Pancreas (tissue), 10 donors: Measurements from ENCODE around the gene GSC2. TPM values are rescaled to one million over a fixed set of nuclear protein-coding genes. Genes with fewer than 3 reads are reported as not detected.

Experiments
- ATAC-seq, 4 donors: fragments of 200-7000 bp; cut with Tn5 transposase; one replicate each; pipeline versions ENCODE4 v1.8.0 to v1.9.1; 2020; ENCODE audit warnings: mild to moderate bottlenecking in 4 of 4, moderate library complexity in 4 of 4
- DNase-seq, 6 donors: peaks; one replicate each; pipeline ENCODE4 v3.0.0-alpha.2; 2020
- FAIRE-seq: peaks from 2 replicates; lab custom pipeline; 2012; peaks lifted over from hg19 to GRCh38; lab: Jason Lieb, UNC
- H3K27ac ChIP-seq, 4 donors: fragments of 200-600 bp; sonication (generic); 1 replicate in 3 of 4; 2 replicates in 1 of 4; pipeline versions ENCODE4 v1.5.0 to v1.8.0; 2020
- H3K27me3 ChIP-seq, 4 donors: fragments of 200-600 bp; one replicate each; pipeline ENCODE4 v1.8.0; 2021
- H3K36me3 ChIP-seq, 3 donors: fragments of 200-600 bp; sonication (generic) in 1 of 3; one replicate each; pipeline versions ENCODE4 v1.5.0 to v1.8.0; 2020 to 2021
- H3K4me1 ChIP-seq, 3 donors: fragments of 200-600 bp; one replicate each; pipeline ENCODE4 v1.8.0; 2021
- H3K4me3 ChIP-seq, 4 donors: fragments of 200-600 bp; sonication (generic) in 2 of 4; one replicate each; pipeline versions ENCODE4 v1.5.0 to v1.8.0; 2020 to 2021
- H3K9me3 ChIP-seq, 4 donors: fragments of 200-600 bp; one replicate each; pipeline ENCODE4 v1.8.0; 2021
- CTCF ChIP-seq, 4 donors: fragments of 200-600 bp; sonication (generic) in 3 of 4; IDR thresholded peaks; one replicate each; pipeline versions ENCODE4 v1.5.0 to v1.8.0; 2021; ENCODE audit warnings: antibody characterized with exemption in 4 of 4
- WGBS, 2 donors: extraction: QIAGEN DNeasy Blood & Tissue Kit; methylation state at CpG; one replicate each; pipeline ENCODE4 v1.1.7; 2013; 5-methylcytosine and 5-hydroxymethylcytosine counted together
- intact Hi-C, 3 donors: fragments of 100-400 bp; cut with DNase I; formaldehyde crosslinking; loops; one replicate each; pipeline versions ENCODE4 v1.11.1 to v1.14.2; 2022
- polyA plus RNA-seq, 2 donors: library from polyadenylated mRNA; stranded (reverse); fragments of 200-250 nt; gene quantifications; one replicate each; pipeline ENCODE4 v1.2.3, GENCODE V29; 2013
- total RNA-seq, 6 donors: library from RNA; stranded (reverse); fragmentation: NEBNext Ultra II Directional in 4 of 6; extraction: Animal tissue kit (Norgen Biotek cat#: 25700) in 4 of 6; gene quantifications; one replicate each; pipeline versions ENCODE4 v1.2.1 to v1.2.4, GENCODE V29; 2021 to 2023
- donor health status: healthy with polysubstance abuse.
- donor health status: DM: no; HTN: no; CAD: no; lungs with moderate emphysema.
- donor health status: DM: no; HTN: no; CAD: no.
- donor health status: control.
- donor health status: control.
- donor health status: Bipolar disorder and iron deficiency.
- donor health status: DM: yes; HTN: yes; CAD: no.
- donor health status: DM: no; HTN: no; CAD: no.
- donor health status: DM: no; HTN: no; CAD: no.
- donor health status: DM: yes; HTN: yes; CAD: no.

The GSC2 gene
- total and polyA plus RNA-seq, 8 donors, result not detected

- DNase-seq (peak in 2 of 6 donors; percentile 19 to 71), FAIRE-seq (no peak), ATAC-seq (no peak)
- H3K27me3 ChIP-seq, result no peaks in the 10 kb centered on the region
- peaks cover 0 to 35% (median 30%) of the 10 kb centered on the region in 3 donors for H3K36me3 ChIP-seq
- H3K4me3 ChIP-seq, result no peak overlapping the region
- TF ChIP-seq CTCF (IDR thresholded peaks at IDR 0.05), result no peak
- H3K9me3 ChIP-seq, result no peaks in the 10 kb centered on the region
- no peaks in the 10 kb centered on the region for H3K4me1 ChIP-seq
- intact Hi-C loops, result loop anchor here in 1 of 3 donors (10.0 kb wide), 2 partner anchors 80 to 90 kb away; no protein-coding TSS in a partner anchor
- WGBS, 2 donors, result 95 to 96% methylated on average over 21 of the region's 21 CpGs
- H3K27ac ChIP-seq, result no peak overlapping the region
Measured at GRCh38 chr22:19134176-19134831, 15.8 kb downstream of the GSC2 start.

- Histone ChIP-seq H3K27ac (no peak overlapping the region), H3K4me3 (no peak overlapping the region), H3K27me3 (no peaks in the 10 kb centered on the region), H3K36me3 (peaks cover 0 to 29% (median 23%) of the 10 kb centered on the region in 3 donors), H3K9me3 (no peaks in the 10 kb centered on the region), H3K4me1 (no peaks in the 10 kb centered on the region)
- intact Hi-C loops, result loop anchor here in 1 of 3 donors (10.0 kb wide), 2 partner anchors 79 to 91 kb away; no protein-coding TSS in a partner anchor
- 93 to 98% methylated on average over 13 of the region's 13 CpGs for WGBS, 2 donors
- ATAC-seq, result no peak
- no peak for FAIRE-seq
- no peak for DNase-seq
- TF ChIP-seq CTCF (IDR thresholded peaks at IDR 0.05), result no peak
Measured at GRCh38 chr22:19133561-19133960, 16.5 kb downstream of the GSC2 start.

GRCh38 chr22:19132693-19133400 lies 17.2 kb downstream of the GSC2 start:
- Histone ChIP-seq H3K27me3 (no peaks in the 10 kb centered on the region), H3K27ac (no peak overlapping the region), H3K4me1 (no peaks in the 10 kb centered on the region), H3K4me3 (no peak overlapping the region), H3K9me3 (no peaks in the 10 kb centered on the region), H3K36me3 (peaks cover 0 to 22% (median 16%) of the 10 kb centered on the region in 3 donors)
- ATAC-seq (peak in 1 of 4 donors; percentile 8), FAIRE-seq (no peak), DNase-seq (peak in 1 of 6 donors; percentile 57)
- WGBS, 2 donors, result 89 to 92% methylated on average over 9 of the region's 9 CpGs
- intact Hi-C loops, result loop anchor here in 1 of 3 donors (10.0 kb wide), 2 partner anchors 78 to 92 kb away; no protein-coding TSS in a partner anchor
- no peak for TF ChIP-seq CTCF (IDR thresholded peaks at IDR 0.05)

- Histone ChIP-seq H3K9me3 (no peaks in the 10 kb centered on the region), H3K4me3 (no peak overlapping the region), H3K36me3 (peaks cover 0 to 22% (median 11%) of the 10 kb centered on the region in 3 donors), H3K27me3 (no peaks in the 10 kb centered on the region), H3K4me1 (no peaks in the 10 kb centered on the region), H3K27ac (no peak overlapping the region)
- peak in 3 of 6 donors; percentile 18 to 51 (median 39) for DNase-seq
- WGBS, 2 donors, result 91 to 95% methylated on average over 20 of the region's 20 CpGs
- no peak for FAIRE-seq
- ATAC-seq, result no peak
- intact Hi-C loops, result loop anchor here in 1 of 3 donors (10.0 kb wide), 2 partner anchors 77 to 93 kb away; no protein-coding TSS in a partner anchor
- TF ChIP-seq CTCF (IDR thresholded peaks at IDR 0.05), result no peak
Measured at GRCh38 chr22:19132153-19132552, 17.9 kb downstream of the GSC2 start.
